ENCODE data around the gene TBC1D9.

GRCh38 chr4:140704392-140704960 is 51.7 kb downstream of the TBC1D9 start:
- TF ChIP-seq CTCF (IDR thresholded peaks at IDR 0.05) (no peak), ZFX (IDR thresholded peaks at IDR 0.05; ENCODE audit: borderline replicate concordance) (no peak)

Data from 22Rv1 (cell line).